ENCODE results near the gene SFXN4. TPM values are rescaled to one million over a fixed set of nuclear protein-coding genes. Genes with fewer than 3 reads are reported as not detected.
"Not testable (repeated sequence)": the region's sequence is repeated elsewhere in the genome, so short reads cannot be mapped to it uniquely, and the experiment has no call there.

SFXN4 gene
- total RNA-seq, 1 donor from 2014 or later = 21.7 TPM

DNA sequence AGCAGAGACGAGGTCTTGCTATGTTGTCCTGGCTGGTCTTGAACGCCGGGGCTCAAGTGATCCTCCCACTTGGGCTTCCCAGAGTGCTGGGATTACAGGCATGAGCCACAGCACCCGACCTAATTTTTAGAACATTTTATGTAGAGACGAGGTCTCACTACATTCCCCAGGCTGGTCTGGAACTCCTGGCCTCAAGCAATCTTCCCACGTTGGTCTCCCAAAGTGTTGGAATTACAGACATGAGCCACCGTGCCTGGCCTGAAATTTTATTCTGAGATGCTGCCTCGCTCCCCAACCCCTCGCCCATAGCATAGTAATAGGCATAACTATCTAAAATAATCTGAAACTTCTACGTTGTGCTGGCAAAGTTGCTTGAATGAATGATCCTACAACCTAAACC lies 21.9 kb downstream of the SFXN4 start:
- TF ChIP-seq, protein P1, sequence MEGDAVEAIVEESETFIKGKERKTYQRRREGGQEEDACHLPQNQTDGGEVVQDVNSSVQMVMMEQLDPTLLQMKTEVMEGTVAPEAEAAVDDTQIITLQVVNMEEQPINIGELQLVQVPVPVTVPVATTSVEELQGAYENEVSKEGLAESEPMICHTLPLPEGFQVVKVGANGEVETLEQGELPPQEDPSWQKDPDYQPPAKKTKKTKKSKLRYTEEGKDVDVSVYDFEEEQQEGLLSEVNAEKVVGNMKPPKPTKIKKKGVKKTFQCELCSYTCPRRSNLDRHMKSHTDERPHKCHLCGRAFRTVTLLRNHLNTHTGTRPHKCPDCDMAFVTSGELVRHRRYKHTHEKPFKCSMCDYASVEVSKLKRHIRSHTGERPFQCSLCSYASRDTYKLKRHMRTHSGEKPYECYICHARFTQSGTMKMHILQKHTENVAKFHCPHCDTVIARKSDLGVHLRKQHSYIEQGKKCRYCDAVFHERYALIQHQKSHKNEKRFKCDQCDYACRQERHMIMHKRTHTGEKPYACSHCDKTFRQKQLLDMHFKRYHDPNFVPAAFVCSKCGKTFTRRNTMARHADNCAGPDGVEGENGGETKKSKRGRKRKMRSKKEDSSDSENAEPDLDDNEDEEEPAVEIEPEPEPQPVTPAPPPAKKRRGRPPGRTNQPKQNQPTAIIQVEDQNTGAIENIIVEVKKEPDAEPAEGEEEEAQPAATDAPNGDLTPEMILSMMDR (IDR thresholded peaks at IDR 0.05) = no peak
- Mint-ChIP-seq H3K4me1 (no peaks in the 10 kb centered on the region), H3K36me3 (ENCODE audit: low read depth) (peaks cover 48% of the 10 kb centered on the region), H3K9me3 (no peaks in the 10 kb centered on the region), H3K27ac (no peak overlapping the region), H3K27me3 (no peaks in the 10 kb centered on the region), H3K4me3 (no peak overlapping the region)
- no peak for ATAC-seq (ENCODE audit: low read depth)
- no peak for DNase-seq
- CTCF ChIA-PET = interaction anchor here (0.6 kb wide), 1 partner anchor 95 kb away, joined by 3 read pairs; no protein-coding TSS in a partner anchor
- POLR2A ChIA-PET = interaction anchor here (0.6 kb wide), 1 partner anchor 30 kb away, joined by 3 read pairs; no protein-coding TSS in a partner anchor
- intact Hi-C loops (cut with micrococcal nuclease) = no loop called here

DNA sequence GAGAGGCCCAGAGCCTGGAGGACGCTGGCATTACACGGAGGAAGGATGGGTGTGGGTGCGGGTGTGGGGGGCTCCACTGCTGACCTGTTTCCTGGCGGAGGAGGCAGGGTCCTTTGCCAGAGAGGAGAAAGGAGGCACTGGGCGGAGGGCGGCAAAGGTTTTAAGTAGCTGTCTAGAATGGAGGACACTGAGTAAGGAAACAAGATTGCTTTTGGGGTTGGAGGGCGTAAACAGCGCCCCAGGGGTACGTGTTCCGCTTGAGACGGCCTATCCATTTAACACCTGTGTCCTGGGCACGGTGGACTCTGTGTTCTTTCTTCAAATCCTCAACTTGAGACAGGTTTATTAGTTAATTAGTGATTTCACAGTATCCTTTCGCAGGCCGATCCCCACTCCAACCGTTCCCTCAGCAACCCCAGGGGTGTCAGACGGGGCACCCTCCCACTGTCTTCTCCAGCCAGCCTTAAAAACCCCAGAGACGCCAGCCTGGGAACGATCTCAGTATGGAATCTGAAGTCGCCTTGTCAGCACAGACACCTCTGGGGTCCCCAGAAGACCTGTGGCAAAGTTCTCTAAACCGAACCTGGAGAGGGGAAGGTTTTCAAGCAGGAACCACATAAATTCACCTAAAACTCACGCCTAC lies 24.8 kb downstream of the SFXN4 start:
- H3K27ac Mint-ChIP-seq = no peak overlapping the region
- TF ChIP-seq, protein P1 (IDR thresholded peaks at IDR 0.05) = no peak
- ATAC-seq (ENCODE audit: low read depth) (no peak), DNase-seq (no peak)
- no peaks in the 10 kb centered on the region for H3K9me3 Mint-ChIP-seq
- intact Hi-C loops (cut with micrococcal nuclease) = no loop called here
- no peaks in the 10 kb centered on the region for H3K27me3 Mint-ChIP-seq
- no peak overlapping the region for H3K4me3 Mint-ChIP-seq
- CTCF ChIA-PET = no interaction called here
- peaks cover 30% of the 10 kb centered on the region for H3K36me3 Mint-ChIP-seq (ENCODE audit: low read depth)
- POLR2A ChIA-PET = no interaction called here
- no peaks in the 10 kb centered on the region for H3K4me1 Mint-ChIP-seq

DNA sequence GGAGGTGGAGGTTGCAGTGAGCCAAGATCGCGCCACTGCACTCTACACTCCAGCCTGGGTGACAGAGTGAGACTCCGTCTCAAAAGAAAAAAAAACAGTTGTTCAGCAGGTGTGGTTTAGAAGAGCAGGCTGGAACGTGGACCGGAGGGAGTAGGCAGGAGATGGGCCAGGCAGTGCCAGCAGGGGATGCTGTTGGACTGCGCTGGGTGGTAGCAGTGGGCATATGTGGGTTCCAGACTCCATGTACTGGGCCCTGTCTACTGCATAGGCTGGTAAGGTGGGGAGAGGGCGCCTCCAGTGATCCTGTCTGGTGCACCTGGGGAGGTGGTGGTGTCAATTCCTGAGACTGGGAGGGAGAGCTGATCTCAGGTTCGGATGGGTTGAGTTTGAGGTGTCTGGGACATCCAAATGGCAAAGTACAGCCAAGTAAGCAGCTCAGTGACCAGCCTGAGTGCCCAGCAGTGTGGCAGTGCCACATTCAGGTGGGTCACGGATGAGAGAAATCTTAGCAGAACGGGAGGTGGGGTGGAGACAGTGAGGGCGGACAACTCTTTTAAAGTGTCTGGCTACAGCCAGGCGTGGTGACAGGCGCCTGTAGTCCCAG lies 25.9 kb downstream of the SFXN4 start:
- no peaks in the 10 kb centered on the region for H3K9me3 Mint-ChIP-seq
- ATAC-seq (ENCODE audit: low read depth) = peak; percentile 57
- H3K27ac Mint-ChIP-seq = no peak overlapping the region
- intact Hi-C loops (cut with micrococcal nuclease) = loop anchor here (2.0 to 5.0 kb wide), 2 partner anchors 278 to 403 kb away; partner anchors contain the start of gene RGS10
- peaks cover 30% of the 10 kb centered on the region for H3K36me3 Mint-ChIP-seq (ENCODE audit: low read depth)
- H3K4me1 Mint-ChIP-seq = no peaks in the 10 kb centered on the region
- DNase-seq = peak; percentile 19
- POLR2A ChIA-PET = no interaction called here
- H3K4me3 Mint-ChIP-seq = no peak overlapping the region
- TF ChIP-seq, protein P1 (IDR thresholded peaks at IDR 0.05) = no peak
- no peaks in the 10 kb centered on the region for H3K27me3 Mint-ChIP-seq
- CTCF ChIA-PET = interaction anchor here (1.4 kb wide), 1 partner anchor 59 kb away, joined by 3 read pairs; no protein-coding TSS in a partner anchor

DNA sequence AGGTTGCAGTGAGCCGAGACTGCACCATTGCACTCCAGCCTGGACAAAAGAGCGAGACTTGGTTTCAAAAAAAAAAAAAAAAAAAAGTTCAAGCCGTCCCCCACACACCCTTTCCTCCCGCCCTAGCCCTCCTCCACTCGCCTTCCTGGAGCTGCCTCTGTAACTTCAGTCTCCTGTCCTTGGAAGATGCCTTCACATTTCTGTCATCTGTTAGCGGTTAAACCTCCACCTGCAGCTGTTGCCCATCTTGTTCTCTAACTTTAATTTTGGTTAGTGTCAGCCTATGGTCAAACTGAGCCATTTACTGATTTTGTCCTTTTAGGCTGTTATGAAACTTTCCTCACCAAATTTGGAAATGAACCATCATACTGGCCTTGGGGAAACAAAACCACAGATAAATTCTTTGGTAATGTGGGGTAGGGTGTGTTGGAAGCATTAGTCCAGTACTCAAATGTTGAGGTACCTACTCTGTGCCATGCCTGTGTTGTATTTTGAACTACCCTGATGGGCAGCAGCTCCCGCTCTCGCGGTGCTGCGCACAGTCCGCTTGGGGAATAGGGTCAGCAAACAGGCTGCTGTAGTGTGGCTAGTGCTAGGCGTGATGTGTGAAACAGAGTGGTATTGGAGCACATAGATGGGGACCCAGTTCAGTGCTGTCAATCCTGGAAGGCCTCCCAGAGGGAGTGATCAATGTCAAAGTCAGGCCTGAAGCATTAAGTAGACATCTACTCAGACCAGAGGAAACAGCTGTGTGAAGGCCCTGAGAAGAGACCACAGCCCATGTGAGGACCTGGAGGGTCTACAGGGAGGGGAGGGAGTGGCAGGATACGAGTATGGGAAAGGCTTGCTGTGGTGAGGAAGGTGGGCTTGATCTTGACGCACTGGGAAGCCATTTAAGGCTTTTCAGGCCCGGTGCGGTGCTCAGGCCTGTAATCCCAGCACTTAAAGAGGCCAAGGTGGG lies 26.9 kb downstream of the SFXN4 start:
- Mint-ChIP-seq H3K4me3 (no peak overlapping the region), H3K36me3 (ENCODE audit: low read depth) (peaks cover 30% of the 10 kb centered on the region), H3K4me1 (no peaks in the 10 kb centered on the region), H3K27ac (no peak overlapping the region), H3K27me3 (no peaks in the 10 kb centered on the region), H3K9me3 (no peaks in the 10 kb centered on the region)
- ChIA-PET CTCF (interaction anchor here (0.8 to 1.4 kb wide), 2 partner anchors 35 to 60 kb away, joined by 3 read pairs; partner anchors contain the start of gene DENND10), POLR2A (interaction anchor here (0.6 kb wide), 1 partner anchor 371 kb away, joined by 3 read pairs; no protein-coding TSS in a partner anchor)
- DNase-seq = no peak
- no peak for ATAC-seq (ENCODE audit: low read depth)
- TF ChIP-seq, protein P1 (IDR thresholded peaks at IDR 0.05) = no peak
- intact Hi-C loops (cut with micrococcal nuclease) = loop anchor here (2.0 to 5.0 kb wide), 2 partner anchors 279 to 404 kb away; partner anchors contain the start of gene RGS10

DNA sequence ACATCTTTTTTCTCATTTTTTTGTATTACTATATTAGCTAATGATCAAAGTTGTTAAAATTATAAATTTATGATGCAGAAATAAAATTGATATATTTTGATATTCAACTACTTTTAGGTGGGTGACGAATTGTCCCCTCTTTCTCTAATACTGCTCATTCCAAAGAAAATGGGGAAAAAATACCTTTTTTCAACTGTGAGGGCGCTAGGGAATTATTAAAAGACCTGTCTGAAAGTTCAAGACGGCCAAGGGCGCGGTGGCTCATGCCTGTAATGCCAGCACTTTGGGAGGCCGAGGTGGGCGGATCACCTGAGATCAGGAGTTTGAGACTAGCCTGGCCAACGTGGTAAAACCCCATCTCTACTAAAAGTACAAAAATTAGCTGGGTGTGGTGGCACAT lies 27.6 kb downstream of the SFXN4 start:
- H3K4me1 Mint-ChIP-seq; DNase-seq; H3K9me3 Mint-ChIP-seq; POLR2A ChIA-PET; H3K4me3 Mint-ChIP-seq; H3K27me3 Mint-ChIP-seq; H3K27ac Mint-ChIP-seq; ATAC-seq (ENCODE audit: low read depth): not testable (repeated sequence)
- intact Hi-C loops (cut with micrococcal nuclease) = loop anchor here (2.0 to 5.0 kb wide), 2 partner anchors 279 to 405 kb away; partner anchors contain the start of gene RGS10
- peaks cover 26% of the 10 kb centered on the region for H3K36me3 Mint-ChIP-seq (ENCODE audit: low read depth)
- CTCF ChIA-PET = interaction anchor here (0.8 kb wide), 1 partner anchor 34 kb away, joined by 3 read pairs; the partner anchor contains the start of gene DENND10
